Hepatocyte (in vitro differentiated cells): ENCODE data around the gene PRSS16. TPM values are rescaled to one million over a fixed set of nuclear protein-coding genes. Genes with fewer than 3 reads are reported as not detected.
"Not testable (repeated sequence)": the region's sequence is repeated elsewhere in the genome, so short reads cannot be mapped to it uniquely, and the experiment has no call there.

ENCODE experiments used
- DNase-seq: peaks from one replicate; pipeline ENCODE4 v3.0.0-alpha.2; 2016; ENCODE audit warnings: low spot score
- H2AFZ ChIP-seq: fragments of 200-600 bp; sonication (generic); 2 replicates; pipeline ENCODE4 v1.6.0; 2016; ENCODE audit warnings: antibody characterized with exemption, mild to moderate bottlenecking
- H3K27ac ChIP-seq: fragments of 200-600 bp; sonication (generic); 2 replicates; pipeline ENCODE4 v1.5.1; 2016; ENCODE audit warnings: mild to moderate bottlenecking
- H3K27me3 ChIP-seq: fragments of 200-600 bp; sonication (generic); 2 replicates; pipeline ENCODE4 v1.6.1; 2016
- H3K36me3 ChIP-seq: fragments of 200-600 bp; sonication (generic); replicated peaks from 2 replicates; pipeline ENCODE4 v1.5.1; 2016; ENCODE audit warnings: low read depth; ENCODE audit not compliant: insufficient read depth
- H3K4me1 ChIP-seq: fragments of 200-600 bp; sonication (generic); 2 replicates; pipeline ENCODE4 v1.5.1; 2016; ENCODE audit warnings: mild to moderate bottlenecking, moderate library complexity; ENCODE audit not compliant: insufficient read depth
- H3K4me2 ChIP-seq: fragments of 200-600 bp; sonication (generic); 2 replicates; pipeline ENCODE4 v1.6.0; 2016
- H3K4me3 ChIP-seq: fragments of 200-600 bp; sonication (generic); 2 replicates; pipeline ENCODE4 v1.5.1; 2016; ENCODE audit warnings: mild to moderate bottlenecking
- H3K79me2 ChIP-seq: fragments of 200-600 bp; sonication (generic); 2 replicates; pipeline ENCODE4 v1.6.0; 2017; ENCODE audit warnings: mild to moderate bottlenecking
- H3K9me2 ChIP-seq: fragments of 200-600 bp; sonication (generic); replicated peaks from 2 replicates; pipeline ENCODE4 v1.6.0; 2017; ENCODE audit warnings: mild to moderate bottlenecking; ENCODE audit not compliant: insufficient read depth
- H3K9me3 ChIP-seq: fragments of 200-600 bp; sonication (generic); 2 replicates; pipeline ENCODE4 v1.5.1; 2016; ENCODE audit warnings: low read depth, mild to moderate bottlenecking
- H4K20me1 ChIP-seq: fragments of 200-600 bp; sonication (generic); 2 replicates; pipeline ENCODE4 v1.6.0; 2016; ENCODE audit warnings: mild to moderate bottlenecking; ENCODE audit not compliant: insufficient read depth, poor library complexity, severe bottlenecking
- EZH2 ChIP-seq: fragments of 200-600 bp; sonication (generic); IDR thresholded peaks from 2 replicates; pipeline ENCODE4 v1.6.1; 2016; ENCODE audit warnings: antibody characterized with exemption, mild to moderate bottlenecking, borderline replicate concordance
- EZH2phosphoT487 ChIP-seq: fragments of 200-600 bp; sonication (generic); IDR thresholded peaks from one replicate; pipeline ENCODE4 v1.6.1; 2018; ENCODE audit warnings: antibody characterized with exemption, mild to moderate bottlenecking, low read depth, moderate library complexity; ENCODE audit not compliant: unreplicated experiment, severe bottlenecking
- WGBS: methylation state at CpG from one replicate; pipeline ENCODE4 v1.1.6; 2016; ENCODE audit warnings: low lambda C conversion rate; ENCODE audit errors: missing lambda C conversion rate; 5-methylcytosine and 5-hydroxymethylcytosine counted together
- polyA plus RNA-seq: library from polyadenylated mRNA; unstranded; fragments of >200 nt; fragmentation: Nextera tagmentation; extraction: Ambion mirVana; gene quantifications from 2 replicates; pipeline ENCODE4 v1.2.1, GENCODE V29; 2016
- total RNA-seq: library from RNA; depleted of rRNA; stranded (reverse); fragments of >200 nt; gene quantifications from 2 replicates; pipeline ENCODE4 v1.2.3, GENCODE V29; 2014
- TF ChIP-seq, protein P1 (sequence below): fragments of 200-600 bp; sonication (generic); IDR thresholded peaks from 2 replicates; pipeline ENCODE4 v1.5.1; 2016; ENCODE audit warnings: antibody characterized with exemption, mild to moderate bottlenecking; ENCODE audit not compliant: poor library complexity

Gene PRSS16
- total and polyA plus RNA-seq, 2 experiments from 2014 or later = 9.9 to 11.7 TPM

DNA sequence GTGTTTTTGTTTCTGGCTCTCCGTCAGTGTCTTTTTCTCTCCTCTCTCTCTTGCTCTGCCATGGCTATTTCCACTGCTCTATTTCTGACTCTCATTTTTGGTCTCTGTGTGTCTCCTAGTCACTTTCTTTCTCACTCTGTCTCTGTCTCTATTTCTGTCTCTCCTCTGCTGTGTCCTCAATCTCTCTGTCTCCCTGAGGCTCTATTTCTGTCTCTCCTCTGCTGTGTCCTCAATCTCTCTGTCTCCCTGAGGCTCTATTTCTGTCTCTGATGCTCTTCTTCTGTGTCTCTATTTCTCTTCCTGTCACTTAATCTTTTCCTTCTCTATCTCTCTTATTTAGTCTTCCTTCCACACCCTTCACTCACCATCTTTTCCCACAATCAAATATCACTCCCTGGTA is 8.4 kb downstream of the PRSS16 start:
- no peak overlapping the region for H3K4me3 ChIP-seq
- TF ChIP-seq EZH2phosphoT487 (no peak), EZH2 (no peak)
- TF ChIP-seq, protein P1, sequence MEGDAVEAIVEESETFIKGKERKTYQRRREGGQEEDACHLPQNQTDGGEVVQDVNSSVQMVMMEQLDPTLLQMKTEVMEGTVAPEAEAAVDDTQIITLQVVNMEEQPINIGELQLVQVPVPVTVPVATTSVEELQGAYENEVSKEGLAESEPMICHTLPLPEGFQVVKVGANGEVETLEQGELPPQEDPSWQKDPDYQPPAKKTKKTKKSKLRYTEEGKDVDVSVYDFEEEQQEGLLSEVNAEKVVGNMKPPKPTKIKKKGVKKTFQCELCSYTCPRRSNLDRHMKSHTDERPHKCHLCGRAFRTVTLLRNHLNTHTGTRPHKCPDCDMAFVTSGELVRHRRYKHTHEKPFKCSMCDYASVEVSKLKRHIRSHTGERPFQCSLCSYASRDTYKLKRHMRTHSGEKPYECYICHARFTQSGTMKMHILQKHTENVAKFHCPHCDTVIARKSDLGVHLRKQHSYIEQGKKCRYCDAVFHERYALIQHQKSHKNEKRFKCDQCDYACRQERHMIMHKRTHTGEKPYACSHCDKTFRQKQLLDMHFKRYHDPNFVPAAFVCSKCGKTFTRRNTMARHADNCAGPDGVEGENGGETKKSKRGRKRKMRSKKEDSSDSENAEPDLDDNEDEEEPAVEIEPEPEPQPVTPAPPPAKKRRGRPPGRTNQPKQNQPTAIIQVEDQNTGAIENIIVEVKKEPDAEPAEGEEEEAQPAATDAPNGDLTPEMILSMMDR = no peak
- DNase-seq = no peak
- no peak overlapping the region for H3K27ac ChIP-seq
- no peaks in the 10 kb centered on the region for H3K36me3 ChIP-seq
- H3K9me3 ChIP-seq = no peaks in the 10 kb centered on the region
- WGBS = 93% methylated on average over 1 of the region's 1 CpG
- H3K9me2 ChIP-seq = no peaks in the 10 kb centered on the region
- no peaks in the 10 kb centered on the region for H4K20me1 ChIP-seq
- H3K79me2 ChIP-seq = no peaks in the 10 kb centered on the region
- H3K4me2 ChIP-seq = no peak overlapping the region
- H3K4me1 ChIP-seq = no peaks in the 10 kb centered on the region
- no peaks in the 10 kb centered on the region for H3K27me3 ChIP-seq
- no peak overlapping the region for H2AFZ ChIP-seq

DNA sequence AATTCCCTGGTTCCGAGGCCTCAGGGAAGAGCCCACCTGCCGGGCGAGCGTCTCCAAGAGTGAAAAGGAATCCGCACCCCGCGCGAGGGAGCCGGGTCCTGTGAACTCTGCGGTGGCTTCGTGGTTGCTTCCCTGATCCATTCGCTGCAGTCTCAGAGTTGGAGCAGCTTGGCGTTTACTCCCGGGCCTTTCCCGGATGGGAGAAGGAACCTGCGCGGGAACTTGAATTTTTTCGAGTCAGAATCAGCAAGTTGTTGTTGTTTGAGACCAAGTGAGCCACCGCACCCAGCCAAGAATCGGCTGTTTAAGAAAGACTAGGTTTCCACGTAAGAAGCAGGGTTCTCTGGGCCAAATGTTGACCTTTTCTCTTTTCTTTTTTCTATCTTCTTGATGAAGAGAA is 12.9 kb downstream of the PRSS16 start:
- TF ChIP-seq EZH2phosphoT487 (no peak), EZH2 (no peak)
- TF ChIP-seq, protein P1 = no peak
- Histone ChIP-seq H4K20me1 (no peaks in the 10 kb centered on the region), H3K27me3 (peaks cover 3% of the 10 kb centered on the region), H3K9me3 (no peaks in the 10 kb centered on the region), H3K4me3 (peak overlapping the region; percentile 15), H3K4me1 (no peaks in the 10 kb centered on the region), H3K4me2 (peak overlapping the region; percentile 73), H3K27ac (no peak overlapping the region), H2AFZ (peak overlapping the region; percentile 36), H3K79me2 (no peaks in the 10 kb centered on the region), H3K36me3 (no peaks in the 10 kb centered on the region), H3K9me2 (no peaks in the 10 kb centered on the region)
- peak; percentile 26 for DNase-seq
- 13% methylated on average over 21 of the region's 21 CpGs for WGBS

- Histone ChIP-seq H3K4me1 (no peaks in the 10 kb centered on the region), H3K9me3 (no peaks in the 10 kb centered on the region), H3K27me3 (peaks cover 3% of the 10 kb centered on the region), H4K20me1 (no peaks in the 10 kb centered on the region), H3K36me3 (no peaks in the 10 kb centered on the region), H3K4me2 (peak overlapping the region; percentile 73), H3K9me2 (no peaks in the 10 kb centered on the region), H3K27ac (no peak overlapping the region), H3K4me3 (peak overlapping the region; percentile 15), H3K79me2 (no peaks in the 10 kb centered on the region), H2AFZ (peak overlapping the region; percentile 36)
- TF ChIP-seq EZH2 = no peak
- no peak for TF ChIP-seq EZH2phosphoT487
- TF ChIP-seq, protein P1 = no peak
- WGBS = 9% methylated on average over 30 of the region's 30 CpGs
- no peak for DNase-seq
These were observed 13.4 kb downstream of the PRSS16 start for GRCh38 chr6:27260836-27261375.

DNA sequence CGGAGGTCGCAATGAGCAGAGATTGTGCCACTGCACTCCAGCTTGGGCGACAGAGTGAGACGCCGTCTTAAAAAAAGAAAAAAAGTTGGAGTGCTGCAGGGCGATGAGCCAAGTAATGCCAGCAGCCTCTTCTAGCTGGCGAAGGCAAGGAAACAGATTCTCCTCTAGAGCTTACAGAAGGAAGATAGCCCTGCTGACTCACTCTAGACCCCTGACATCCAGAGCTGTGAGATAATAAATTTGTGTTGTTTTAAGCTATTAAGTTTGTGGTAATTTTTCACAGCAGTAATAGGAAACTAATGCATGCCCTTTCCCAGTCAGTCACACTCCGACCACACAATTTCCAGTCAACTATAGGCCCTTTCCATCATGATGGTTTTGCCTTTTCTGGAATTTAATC is 16.4 kb downstream of the PRSS16 start:
- H3K9me2 ChIP-seq = no peaks in the 10 kb centered on the region
- no peak overlapping the region for H3K4me3 ChIP-seq
- TF ChIP-seq, protein P1 = no peak
- TF ChIP-seq EZH2 (no peak), EZH2phosphoT487 (no peak)
- H3K36me3 ChIP-seq = no peaks in the 10 kb centered on the region
- no peaks in the 10 kb centered on the region for H4K20me1 ChIP-seq
- H2AFZ ChIP-seq = no peak overlapping the region
- H3K79me2 ChIP-seq = no peaks in the 10 kb centered on the region
- WGBS = 84% methylated on average over 8 of the region's 8 CpGs
- no peaks in the 10 kb centered on the region for H3K9me3 ChIP-seq
- H3K4me2 ChIP-seq = no peak overlapping the region
- peaks cover 17% of the 10 kb centered on the region for H3K27me3 ChIP-seq
- DNase-seq = no peak
- H3K4me1 ChIP-seq = no peaks in the 10 kb centered on the region
- no peak overlapping the region for H3K27ac ChIP-seq

DNA sequence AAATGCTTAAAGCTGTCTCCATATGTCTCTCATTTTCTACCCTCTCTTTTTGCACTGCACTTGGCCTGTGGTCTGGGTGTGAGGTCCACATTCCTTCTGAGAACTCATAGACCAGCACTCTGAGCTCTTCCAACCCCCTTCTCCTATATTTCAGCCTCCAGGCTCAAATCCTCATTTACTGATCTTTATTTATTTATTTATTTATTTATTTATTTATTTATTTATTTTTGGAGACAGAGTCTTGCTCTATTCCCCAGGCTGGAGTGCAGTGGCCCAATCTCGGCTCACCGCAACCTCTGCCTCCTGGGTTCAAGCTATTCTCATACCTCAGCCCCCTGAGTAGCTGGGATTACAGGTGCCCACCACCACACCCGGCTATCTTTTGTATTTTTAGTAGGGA is 19.5 kb downstream of the PRSS16 start:
- not testable (repeated sequence) for H3K4me2 ChIP-seq, H4K20me1 ChIP-seq, H2AFZ ChIP-seq, H3K9me2 ChIP-seq, H3K9me3 ChIP-seq, H3K36me3 ChIP-seq, H3K27ac ChIP-seq, H3K79me2 ChIP-seq, H3K4me3 ChIP-seq, DNase-seq, H3K4me1 ChIP-seq
- WGBS = 94% methylated on average over 3 of the region's 3 CpGs
- peaks cover 20% of the 10 kb centered on the region for H3K27me3 ChIP-seq
